SU-DHL-6 (cell line): ENCODE measurements around the gene UBR4.

Experiments
- CTCF ChIP-seq: fragments of 200-600 bp; sonication (generic); IDR thresholded peaks from one replicate; pipeline ENCODE4 v1.5.1; 2017; ENCODE audit warnings: antibody characterized with exemption, mild to moderate bottlenecking, low read length, moderate library complexity; ENCODE audit not compliant: insufficient read depth, poor library complexity, severe bottlenecking
- EZH2phosphoT487 ChIP-seq: fragments of 200-600 bp; sonication (generic), shearing (Covaris generic); conservative IDR thresholded peaks from 2 replicates; pipeline ENCODE4 v1.6.1; 2018; ENCODE audit warnings: mild to moderate bottlenecking, antibody characterized with exemption, low read length, moderate library complexity, mixed read lengths

GRCh38 chr1:19179597-19180264 lies 30.3 kb downstream of the UBR4 start:
- no peak for TF ChIP-seq CTCF
- TF ChIP-seq EZH2phosphoT487: no peak
